Endothelial cell of umbilical vein (primary cell): Measurements from ENCODE around the gene CCT5. TPM values are rescaled to one million over a fixed set of nuclear protein-coding genes. Genes with fewer than 3 reads are reported as not detected.
"Not testable (repeated sequence)": the region's sequence is repeated elsewhere in the genome, so short reads cannot be mapped to it uniquely, and the experiment has no call there.

Source experiments
- BruUV-seq: library from RNA; stranded (reverse); fragments of 400-500 nt; replicated peaks from 2 replicates; lab custom pipeline; 2021; lab: Mats Ljungman, UMichigan
- CTCF ChIA-PET: fragments of 300-600, 350-600 bp; sonication (Branson Sonifier 250); formaldehyde crosslinking; loops from one replicate; lab custom pipeline; 2021; ENCODE audit warnings: antibody characterized with exemption, inconsistent platforms; lab: Charles Lee
- POLR2A ChIA-PET: fragments of 300-600, 350-600 bp; sonication (Branson Sonifier 250); formaldehyde crosslinking; loops from one replicate; lab custom pipeline; 2021; ENCODE audit warnings: antibody characterized with exemption, inconsistent platforms; lab: Charles Lee
- DNase-seq: peaks from one replicate; pipeline ENCODE4 v3.0.0-alpha.2; 2011; ENCODE audit warnings: low read depth, low spot score
- FAIRE-seq: peaks from 2 replicates; lab custom pipeline; 2011; peaks lifted over from hg19 to GRCh38; lab: Jason Lieb, UNC
- H2AFZ ChIP-seq: 2 replicates; pipeline ENCODE4 v1.6.0; 2012; ENCODE audit warnings: low read depth, low read length, control low read depth, inconsistent platforms
- H3K27ac ChIP-seq: 2 replicates; pipeline ENCODE4 v1.5.1; 2011; ENCODE audit warnings: low read depth, mild to moderate bottlenecking, control low read depth, low read length, moderate library complexity; ENCODE audit not compliant: insufficient read depth
- H3K27me3 ChIP-seq, 2 experiments: 2 replicates each; pipeline versions ENCODE4 v1.6.0 to v1.6.1; 2011; ENCODE audit warnings: low read length in 2 of 2, mixed read lengths in 1 of 2; ENCODE audit not compliant: control insufficient read depth in 2 of 2, insufficient read depth in 2 of 2
- H3K36me3 ChIP-seq, 2 experiments: 2 replicates in 1 of 2; 3 replicates in 1 of 2; pipeline ENCODE4 v1.5.1; 2011; ENCODE audit warnings: low read length in 2 of 2, mild to moderate bottlenecking in 1 of 2, moderate library complexity in 1 of 2; ENCODE audit not compliant: control insufficient read depth in 2 of 2, insufficient read depth in 2 of 2; ENCODE audit errors: extremely low read depth in 1 of 2
- H3K4me1 ChIP-seq: 3 replicates; pipeline ENCODE4 v1.5.1; 2011; ENCODE audit warnings: mild to moderate bottlenecking, low read length; ENCODE audit not compliant: control insufficient read depth, insufficient read depth; ENCODE audit errors: extremely low read depth
- H3K4me2 ChIP-seq: 2 replicates; pipeline ENCODE4 v1.6.1; 2011; ENCODE audit warnings: low read length, control low read depth, mixed read lengths; ENCODE audit not compliant: insufficient read depth
- H3K4me3 ChIP-seq, 3 experiments: fragments of 200-600 bp in 1 of 3; sonication (generic), shearing (Covaris generic) in 1 of 3; replicated peaks in 1 of 3; 2 replicates each; pipeline ENCODE4 v1.5.1; 2011 to 2016; ENCODE audit warnings: control low read depth in 3 of 3, low read length in 3 of 3, mild to moderate bottlenecking in 2 of 3, inconsistent platforms in 1 of 3, low read depth in 1 of 3, moderate library complexity in 1 of 3; ENCODE audit not compliant: insufficient read depth in 1 of 3
- H3K79me2 ChIP-seq: 2 replicates; pipeline ENCODE4 v1.6.0; 2012; ENCODE audit warnings: low read length, inconsistent platforms; ENCODE audit not compliant: control insufficient read depth, insufficient read depth
- H3K9ac ChIP-seq: replicated peaks from 2 replicates; pipeline ENCODE3; 2011; ENCODE audit warnings: low read length, control low read depth; ENCODE audit not compliant: insufficient read depth; ENCODE audit errors: extremely low read depth
- H3K9me1 ChIP-seq: replicated peaks from 3 replicates; pipeline ENCODE4 v1.6.0; 2011; ENCODE audit warnings: mild to moderate bottlenecking, low read length; ENCODE audit not compliant: control insufficient read depth, insufficient read depth; ENCODE audit errors: extremely low read depth
- H3K9me3 ChIP-seq: replicated peaks from 2 replicates; pipeline ENCODE4 v1.5.1; 2012; ENCODE audit warnings: low read length, inconsistent platforms; ENCODE audit not compliant: control insufficient read depth, insufficient read depth
- H4K20me1 ChIP-seq: replicated peaks from 2 replicates; pipeline ENCODE3; 2011; ENCODE audit warnings: mild to moderate bottlenecking, low read length; ENCODE audit not compliant: control insufficient read depth, insufficient read depth; ENCODE audit errors: extremely low read depth
- GATA2 ChIP-seq: IDR thresholded peaks from 2 replicates; pipeline ENCODE4 v1.7.0; 2011; ENCODE audit warnings: low read depth, mild to moderate bottlenecking, moderate library complexity, mixed read lengths, low read length; ENCODE audit not compliant: insufficient read length, insufficient read depth
- JUN ChIP-seq: IDR thresholded peaks from 2 replicates; pipeline ENCODE4 v1.6.1; 2011; ENCODE audit warnings: borderline replicate concordance, low read depth; ENCODE audit not compliant: insufficient read length, insufficient read depth
- MYC ChIP-seq: IDR thresholded peaks from one replicate; pipeline ENCODE4 v1.6.1; 2011; ENCODE audit warnings: mild to moderate bottlenecking, low read depth, low read length
- dilution Hi-C: fragments of 300-500 bp; cut with MboI; formaldehyde crosslinking; loops from one replicate; pipeline ENCODE4 v1.15.0; 2019; ENCODE audit warnings: low sequenced_read_pairs; ENCODE audit not compliant: extremely low pct_ligation_motif_present
- intact Hi-C: fragments of 100-400 bp; cut with micrococcal nuclease; formaldehyde crosslinking; loops from one replicate; pipeline ENCODE4 v1.10.0; 2022
- polyA plus RNA-seq, 4 experiments: library from polyadenylated mRNA; depleted of rRNA in 3 of 4; stranded (reverse) in 3 of 4; unstranded in 1 of 4; fragments of >200 nt; gene quantifications; 2 replicates each; pipeline versions ENCODE4 v1.2.1 to v1.2.3, GENCODE V29; 2011 to 2012; ENCODE audit warnings: missing spikeins in 1 of 4
- total RNA-seq: library from RNA; stranded (reverse); gene quantifications from 2 replicates; pipeline ENCODE4 v1.2.3, GENCODE V29; 2021

Gene CCT5
- total and polyA plus RNA-seq, 2 donors (not counting 3 experiments of a cell fraction or from before 2014, with no cell fraction given) = 323 to 386 TPM

DNA sequence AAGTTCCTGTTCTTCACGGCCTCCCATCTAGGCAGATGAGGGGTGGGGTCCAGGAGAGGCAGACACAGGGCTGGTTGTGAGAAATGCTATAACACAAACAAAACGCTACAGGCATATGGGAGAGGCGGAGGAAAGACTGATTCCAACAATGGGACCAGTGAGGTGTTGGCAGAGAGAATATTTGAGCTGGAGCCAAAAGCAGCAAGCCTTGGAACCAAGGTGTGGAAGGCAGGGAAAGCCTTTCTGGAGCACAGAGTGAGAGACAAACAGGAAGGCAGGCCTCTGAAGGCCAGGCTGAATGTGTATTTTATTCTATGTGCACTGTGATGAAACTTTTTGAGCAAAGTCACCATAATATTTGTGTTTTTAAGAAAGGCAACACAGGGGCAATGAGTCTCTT is 3.3 kb upstream of the CCT5 start:
- H3K9ac ChIP-seq = no peak overlapping the region
- intact Hi-C loops (loop anchor here (5.0 kb wide), 1 partner anchor 704 kb away; no protein-coding TSS in a partner anchor), dilution Hi-C loops (no loop called here)

DNA sequence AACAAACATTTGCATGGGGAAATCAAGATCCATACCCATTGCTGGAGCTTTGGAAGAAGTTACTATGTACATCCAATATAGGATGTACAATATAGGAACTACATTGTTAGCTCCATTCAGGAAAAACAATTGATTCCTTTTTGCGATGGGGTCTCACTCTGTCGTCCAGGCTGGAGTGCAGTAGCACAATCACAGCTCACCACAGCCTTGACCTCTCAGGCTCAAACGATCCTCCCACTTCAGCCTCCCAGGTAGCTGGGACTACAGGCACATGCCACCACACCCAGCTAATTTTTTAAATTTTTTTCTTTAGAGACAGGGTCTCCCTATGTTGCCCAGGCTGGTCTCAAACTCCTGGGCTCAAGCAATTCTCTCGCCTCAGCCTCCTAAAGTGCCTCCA is 2.9 kb upstream of the CCT5 start:
- DNase-seq, H4K20me1 ChIP-seq, H2AFZ ChIP-seq, H3K27me3 ChIP-seq, BruUV-seq, FAIRE-seq, H3K4me2 ChIP-seq, dilution Hi-C loops, H3K9me3 ChIP-seq, H3K9ac ChIP-seq, H3K27ac ChIP-seq, H3K9me1 ChIP-seq, POLR2A ChIA-PET, CTCF ChIA-PET, H3K4me3 ChIP-seq, H3K36me3 ChIP-seq: not testable (repeated sequence)
- H3K4me1 ChIP-seq = peaks cover 14% of the 10 kb centered on the region
- peaks cover 28% of the 10 kb centered on the region for H3K79me2 ChIP-seq
- intact Hi-C loops = loop anchor here (5.0 kb wide), 1 partner anchor 705 kb away; no protein-coding TSS in a partner anchor

More for the DNA sequence above, 3.3 kb upstream of the CCT5 start:
- FAIRE-seq = no peak
- no peaks in the 10 kb centered on the region for H4K20me1 ChIP-seq
- no peak overlapping the region for H3K27ac ChIP-seq
- ChIA-PET CTCF (no interaction called here), POLR2A (no interaction called here)
- peaks cover 23% of the 10 kb centered on the region for H3K79me2 ChIP-seq
- no peak overlapping the region for H2AFZ ChIP-seq
- H3K36me3 ChIP-seq = no peaks in the 10 kb centered on the region
- H3K9me3 ChIP-seq = no peaks in the 10 kb centered on the region
- DNase-seq = peak; percentile 18
- H3K4me2 ChIP-seq = no peak overlapping the region
- peaks cover 9% of the 10 kb centered on the region for H3K4me1 ChIP-seq
- BruUV-seq = no TSS peak
- no peaks in the 10 kb centered on the region for H3K9me1 ChIP-seq
- no peaks in the 10 kb centered on the region for H3K27me3 ChIP-seq
- no peak for TF ChIP-seq MYC
- TF ChIP-seq JUN = no peak
- no peak for TF ChIP-seq GATA2
- H3K4me3 ChIP-seq = no peak overlapping the region
